H1 (cell line): ENCODE measurements around the gene AKT1. TPM values are rescaled to one million over a fixed set of nuclear protein-coding genes. Genes with fewer than 3 reads are reported as not detected.
A peak's percentile ranks its signal among the peaks of the same experiment; 100 is the strongest.

Experiments used
- CTCF ChIA-PET: fragments of 300-600 bp; sonication (Branson Sonifier 250); formaldehyde crosslinking; loops from one replicate; lab custom pipeline; 2021; ENCODE audit not compliant: partially characterized antibody; lab: Charles Lee
- POLR2A ChIA-PET: fragments of 300-600 bp; sonication (Branson Sonifier 250); formaldehyde crosslinking; loops from one replicate; lab custom pipeline; 2021; ENCODE audit warnings: inconsistent platforms; ENCODE audit not compliant: partially characterized antibody; lab: Charles Lee
- DNase-seq, 2 experiments: peaks; one replicate each; pipeline versions ENCODE4 v3.0.0 to v3.0.0-alpha.2; 2010 to 2022; ENCODE audit warnings: low spot score in 2 of 2, low read depth in 1 of 2, mixed read lengths in 1 of 2
- FAIRE-seq: peaks from 2 replicates; lab custom pipeline; 2011; peaks lifted over from hg19 to GRCh38; lab: Jason Lieb, UNC
- H2AFZ ChIP-seq: 2 replicates; pipeline ENCODE4 v1.8.1; 2012; ENCODE audit warnings: low read length, inconsistent platforms
- H2AK5ac ChIP-seq: 2 replicates; pipeline ENCODE4 v1.6.1; 2013; ENCODE audit warnings: low read depth, low read length
- H2BK120ac ChIP-seq: replicated peaks from 2 replicates; pipeline ENCODE3; 2013; ENCODE audit warnings: low read depth, low read length, inconsistent platforms
- H2BK12ac ChIP-seq: 2 replicates; pipeline ENCODE4 v1.6.1; 2013; ENCODE audit warnings: low read depth, low read length
- H2BK15ac ChIP-seq: 2 replicates; pipeline ENCODE4 v1.6.1; 2013; ENCODE audit warnings: low read length
- H2BK20ac ChIP-seq: 2 replicates; pipeline ENCODE4 v1.6.1; 2013; ENCODE audit warnings: low read length
- H2BK5ac ChIP-seq: 2 replicates; pipeline ENCODE4 v1.6.1; 2013; ENCODE audit warnings: low read depth, low read length
- H3K14ac ChIP-seq: 2 replicates; pipeline ENCODE4 v1.6.1; 2013; ENCODE audit warnings: inconsistent platforms; ENCODE audit not compliant: insufficient read length
- H3K18ac ChIP-seq: 2 replicates; pipeline ENCODE4 v1.6.1; 2013; ENCODE audit warnings: low read length; ENCODE audit errors: extremely low read depth
- H3K23ac ChIP-seq: 2 replicates; pipeline ENCODE4 v1.6.1; 2013; ENCODE audit warnings: inconsistent platforms; ENCODE audit not compliant: insufficient read length
- H3K23me2 ChIP-seq: 2 replicates; pipeline ENCODE4 v1.6.1; 2013; ENCODE audit warnings: low read depth, low read length
- H3K27ac ChIP-seq: 2 replicates; pipeline ENCODE4 v1.6.1; 2011; ENCODE audit warnings: low read depth, low read length, inconsistent platforms
- H3K27me3 ChIP-seq, 4 experiments: replicated peaks in 1 of 4; 1 replicate in 1 of 4; 2 replicates in 3 of 4; pipeline versions ENCODE4 v1.6.1 to v1.8.1; 2011 to 2013; ENCODE audit warnings: low read length in 3 of 4, mild to moderate bottlenecking in 3 of 4, inconsistent platforms in 2 of 4, mixed read lengths in 2 of 4, moderate library complexity in 1 of 4; ENCODE audit not compliant: control insufficient read depth in 3 of 4, insufficient read depth in 3 of 4; ENCODE audit errors: extremely low read depth in 1 of 4
- H3K36me3 ChIP-seq, 4 experiments: 2 replicates each; pipeline versions ENCODE4 v1.6.1 to v1.8.1; 2011 to 2013; ENCODE audit warnings: mild to moderate bottlenecking in 4 of 4, low read length in 3 of 4, moderate library complexity in 2 of 4, control low read depth in 1 of 4, inconsistent platforms in 1 of 4; ENCODE audit not compliant: insufficient read depth in 4 of 4, control insufficient read depth in 2 of 4
- H3K4ac ChIP-seq: replicated peaks from 2 replicates; pipeline ENCODE3; 2013; ENCODE audit warnings: low read length, low read depth, mixed read lengths, inconsistent platforms; ENCODE audit not compliant: insufficient read length
- H3K4me1 ChIP-seq, 4 experiments: replicated peaks in 1 of 4; 1 replicate in 1 of 4; 2 replicates in 3 of 4; pipeline versions ENCODE4 v1.6.1 to v1.8.1; 2011 to 2013; ENCODE audit warnings: low read length in 3 of 4, inconsistent platforms in 2 of 4, mixed read lengths in 1 of 4; ENCODE audit not compliant: insufficient read depth in 4 of 4, control insufficient read depth in 3 of 4
- H3K4me2 ChIP-seq, 2 experiments: 2 replicates each; pipeline versions ENCODE4 v1.6.1 to v1.8.1; 2011 to 2013; ENCODE audit warnings: low read depth in 2 of 2, low read length in 2 of 2, control low read depth in 1 of 2, inconsistent platforms in 1 of 2, mild to moderate bottlenecking in 1 of 2; ENCODE audit not compliant: insufficient read depth in 1 of 2
- H3K4me3 ChIP-seq, 4 experiments: fragments of 200-600, 300-600 bp in 1 of 4; sonication (generic), shearing (Covaris generic), sonication (Bioruptor Twin) in 1 of 4; 2 replicates each; pipeline versions ENCODE4 v1.5.1 to v1.8.1; 2011 to 2016; ENCODE audit warnings: low read length in 4 of 4, low read depth in 3 of 4, control low read depth in 2 of 4, inconsistent platforms in 2 of 4, mild to moderate bottlenecking in 2 of 4, mixed read lengths in 1 of 4, moderate library complexity in 1 of 4; ENCODE audit not compliant: insufficient read depth in 2 of 4; ENCODE audit errors: extremely low read depth in 1 of 4
- H3K56ac ChIP-seq: replicated peaks from 2 replicates; pipeline ENCODE3; 2013; ENCODE audit warnings: low read depth, mild to moderate bottlenecking, mixed read lengths, low read length, inconsistent platforms; ENCODE audit not compliant: insufficient read length
- H3K79me1 ChIP-seq: 2 replicates; pipeline ENCODE4 v1.6.1; 2013; ENCODE audit warnings: low read depth, low read length, control low read depth
- H3K79me2 ChIP-seq, 2 experiments: 2 replicates each; pipeline versions ENCODE4 v1.6.1 to v1.8.1; 2012 to 2013; ENCODE audit warnings: low read length in 2 of 2, mild to moderate bottlenecking in 2 of 2, inconsistent platforms in 1 of 2; ENCODE audit not compliant: insufficient read depth in 2 of 2, control insufficient read depth in 1 of 2
- H3K9ac ChIP-seq, 4 experiments: replicated peaks in 1 of 4; 1 replicate in 1 of 4; 2 replicates in 3 of 4; pipeline versions ENCODE4 v1.6.1 to v1.8.1; 2011 to 2013; ENCODE audit warnings: low read depth in 3 of 4, low read length in 3 of 4, control low read depth in 2 of 4, mild to moderate bottlenecking in 2 of 4, moderate library complexity in 2 of 4, inconsistent platforms in 1 of 4; ENCODE audit errors: extremely low read depth in 1 of 4
- H3K9me3 ChIP-seq, 2 experiments: 2 replicates each; pipeline versions ENCODE4 v1.6.1 to v1.8.1; 2012 to 2013; ENCODE audit warnings: mild to moderate bottlenecking in 2 of 2, moderate library complexity in 2 of 2, control low read depth in 1 of 2, inconsistent platforms in 1 of 2, low read depth in 1 of 2, low read length in 1 of 2, mixed read lengths in 1 of 2; ENCODE audit not compliant: insufficient read depth in 2 of 2
- H4K20me1 ChIP-seq, 2 experiments: replicated peaks in 1 of 2; 2 replicates each; pipeline versions ENCODE3 to v1.8.1; 2011 to 2013; ENCODE audit warnings: inconsistent platforms in 2 of 2, low read length in 2 of 2, mild to moderate bottlenecking in 1 of 2; ENCODE audit not compliant: insufficient read depth in 2 of 2, control insufficient read depth in 1 of 2
- H4K5ac ChIP-seq: 2 replicates; pipeline ENCODE4 v1.6.1; 2013; ENCODE audit warnings: low read length, low read depth, mixed read lengths, inconsistent platforms; ENCODE audit not compliant: insufficient read length
- H4K8ac ChIP-seq: 2 replicates; pipeline ENCODE4 v1.8.0; 2013; ENCODE audit warnings: mild to moderate bottlenecking, moderate library complexity, low read length, inconsistent platforms; ENCODE audit not compliant: insufficient read depth; ENCODE audit errors: extremely low read depth
- H4K91ac ChIP-seq: replicated peaks from 2 replicates; pipeline ENCODE3; 2013; ENCODE audit warnings: low read length, mixed read lengths, inconsistent platforms; ENCODE audit not compliant: insufficient read length
- EP300 ChIP-seq, 2 experiments: IDR thresholded peaks; 1 replicate in 1 of 2; 2 replicates in 1 of 2; pipeline ENCODE4 v1.6.1; 2011 to 2012; ENCODE audit warnings: low read depth in 2 of 2, low read length in 2 of 2, mild to moderate bottlenecking in 2 of 2, borderline replicate concordance in 1 of 2, inconsistent platforms in 1 of 2, moderate library complexity in 1 of 2
- KDM1A ChIP-seq: fragments of 200-600, 300-600 bp; sonication (generic); IDR thresholded peaks from 2 replicates; pipeline ENCODE4 v1.7.1; 2016; ENCODE audit warnings: mild to moderate bottlenecking, low read length, borderline replicate concordance
- KDM4A ChIP-seq: IDR thresholded peaks from one replicate; pipeline ENCODE4 v1.7.1; 2012; ENCODE audit warnings: low read depth, mild to moderate bottlenecking, moderate library complexity, low read length, inconsistent platforms; ENCODE audit not compliant: severe bottlenecking
- POLR2AphosphoS5 ChIP-seq: IDR thresholded peaks from 2 replicates; pipeline ENCODE4 v1.6.1; 2011; ENCODE audit warnings: low read depth, low read length
- RXRA ChIP-seq: IDR thresholded peaks from 2 replicates; pipeline ENCODE4 v1.6.1; 2011; ENCODE audit warnings: low read depth, mild to moderate bottlenecking, low read length, moderate library complexity; ENCODE audit not compliant: insufficient read depth
- SP2 ChIP-seq: IDR thresholded peaks from 2 replicates; pipeline ENCODE4 v1.6.1; 2012; ENCODE audit warnings: mild to moderate bottlenecking, low read length, inconsistent platforms
- SUZ12 ChIP-seq: fragments of 200-600 bp; sonication (generic); IDR thresholded peaks from 2 replicates; pipeline ENCODE4 v1.6.1; 2012; ENCODE audit warnings: mild to moderate bottlenecking, inconsistent platforms, low read length, moderate library complexity, mixed read lengths
- YY1 ChIP-seq: IDR thresholded peaks from 2 replicates; pipeline ENCODE4 v1.6.1; 2011; ENCODE audit warnings: low read depth, mild to moderate bottlenecking, low read length
- WGBS, 2 experiments: shearing (Covaris generic) in 1 of 2; methylation state at CpG; one replicate each; pipeline versions ENCODE4 v1.1.6 to v1.1.7; 2013 to 2015; ENCODE audit warnings: low lambda C conversion rate in 2 of 2, mixed read lengths in 2 of 2, inconsistent platforms in 1 of 2, low coverage in 1 of 2, missing lambda C conversion rate in 1 of 2; ENCODE audit not compliant: insufficient replicate concordance in 2 of 2, insufficient coverage in 1 of 2, insufficient read length in 1 of 2; ENCODE audit errors: extremely low coverage in 1 of 2, missing lambda C conversion rate in 1 of 2; 5-methylcytosine and 5-hydroxymethylcytosine counted together
- polyA plus RNA-seq, 7 experiments: library from polyadenylated mRNA; depleted of rRNA in 3 of 7; stranded (reverse) in 5 of 7; unstranded in 2 of 7; fragments of >200 nt in 5 of 7; fragments of 200-250 nt in 2 of 7; gene quantifications; 1 replicate in 5 of 7; 2 replicates in 1 of 7; 4 replicates in 1 of 7; pipeline versions ENCODE4 v1.2.1 to v1.2.3, GENCODE V29; 2011 to 2013; ENCODE audit warnings: missing spikeins in 2 of 7, mixed read lengths in 2 of 7
- total RNA-seq: library from RNA; stranded (reverse); fragmentation: NEBNext Ultra II Directional; extraction: Animal tissue kit (Norgen Biotek cat#: 25700); gene quantifications from 2 replicates; pipeline ENCODE4 v1.2.1, GENCODE V29; 2021

AKT1 gene
- total and polyA plus RNA-seq, 2 of the 8 experiments (the other 6 are each of a cell fraction or from before 2014, with no cell fraction given) = 68.1 to 71.5 TPM

GRCh38 chr14:104824353-104824997 is 28.9 kb upstream of the AKT1 start:
- Histone ChIP-seq H3K79me2 (no peaks in the 10 kb centered on the region), H3K79me1 (no peaks in the 10 kb centered on the region), H2BK20ac (no peak overlapping the region), H3K56ac (peak overlapping the region; percentile 96), H2BK5ac (0 out of 2 replicates have a peak overlapping the region, but pooled peaks have one; percentile 21), H4K5ac (no peak overlapping the region), H3K36me3 (no peaks in the 10 kb centered on the region), H3K9ac (no peak overlapping the region), H2BK15ac (no peak overlapping the region), H3K4me2 (no peak overlapping the region), H3K23ac (no peak overlapping the region), H2BK120ac (no peak overlapping the region), H3K23me2 (peaks cover 21% of the 10 kb centered on the region; the same call in 1 of the 2 replicates), H4K91ac (no peak overlapping the region), H3K27ac (no peak overlapping the region), H2AFZ (no peak overlapping the region), H3K18ac (no peak overlapping the region)
- DNase-seq (no peak), FAIRE-seq (no peak)
- ChIA-PET CTCF (interaction anchor here (2.4 kb wide), 1 partner anchor 20 kb away, joined by 12 read pairs; no protein-coding TSS in a partner anchor), POLR2A (interaction anchor here (0.6 to 2.0 kb wide), 3 partner anchors 21 to 56 kb away, joined by 3 to 7 read pairs (median 4); no protein-coding TSS in a partner anchor)
- WGBS, 2 experiments = 91 to 100% methylated on average over 2 of the region's 2 CpGs
- no peak for TF ChIP-seq SP2
- TF ChIP-seq YY1 = no peak
- TF ChIP-seq RXRA = no peak
- TF ChIP-seq POLR2AphosphoS5 = no peak
- TF ChIP-seq SUZ12 = no peak
- no peak for TF ChIP-seq EP300 (IDR thresholded peaks at IDR 0.05; ENCODE audit: borderline replicate concordance in 1 of 2, low read depth in 2 of 2, low read length in 2 of 2)
- TF ChIP-seq KDM1A = no peak
- no peak for TF ChIP-seq KDM4A
- TF ChIP-seq, all 59 proteins: peak for 0
- peaks cover 0 to 7% (median 5%) of the 10 kb centered on the region in 4 experiments; a peak in 4 of 7 replicates for H3K4me1 ChIP-seq
- H4K8ac ChIP-seq = no peak overlapping the region
- H3K14ac ChIP-seq = no peak overlapping the region
- peaks cover 0 to 8% of the 10 kb centered on the region in 2 experiments for H4K20me1 ChIP-seq
- H2BK12ac ChIP-seq = no peak overlapping the region
- no peak overlapping the region for H3K4ac ChIP-seq
- no peaks in the 10 kb centered on the region for H3K9me3 ChIP-seq
- no peak overlapping the region for H3K4me3 ChIP-seq
- peaks cover 0 to 26% (median 19%) of the 10 kb centered on the region in 4 experiments; a peak in 6 of 7 replicates for H3K27me3 ChIP-seq
- H2AK5ac ChIP-seq = no peak overlapping the region
